PFSK-1 (cell line): Measurements from ENCODE around the gene RBM15.

Source experiments
- POLR2AphosphoS5 ChIP-seq: IDR thresholded peaks from 2 replicates; pipeline ENCODE4 v1.6.1; 2012; ENCODE audit warnings: low read depth, mild to moderate bottlenecking, control low read depth, low read length, moderate library complexity
- TF ChIP-seq, protein P1 (sequence below), 2 experiments: IDR thresholded peaks; 2 replicates each; pipeline versions ENCODE4 v1.6.1 to v1.8.0; 2011 to 2012; ENCODE audit warnings: low read depth in 2 of 2, low read length in 2 of 2, control low read depth in 1 of 2, inconsistent platforms in 1 of 2, mild to moderate bottlenecking in 1 of 2, moderate library complexity in 1 of 2; ENCODE audit not compliant: insufficient read depth in 1 of 2

DNA sequence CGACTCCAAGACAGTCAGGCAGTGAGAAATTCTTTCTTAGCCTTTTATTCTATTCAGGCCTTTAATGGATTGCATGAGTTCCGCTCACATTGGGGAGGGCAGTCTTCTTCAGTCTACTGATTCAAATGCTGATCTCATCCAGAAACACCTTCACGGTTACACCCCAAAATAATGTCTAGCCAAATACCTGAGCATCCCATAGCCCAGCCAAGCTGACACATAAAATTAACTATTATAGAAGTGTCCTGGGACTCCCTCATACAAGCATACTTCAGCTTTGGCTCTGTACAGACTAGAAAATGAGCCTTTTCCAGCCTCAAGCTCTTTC is 55.3 kb downstream of the RBM15 start:
- no peak for TF ChIP-seq POLR2AphosphoS5
- TF ChIP-seq, protein P1, sequence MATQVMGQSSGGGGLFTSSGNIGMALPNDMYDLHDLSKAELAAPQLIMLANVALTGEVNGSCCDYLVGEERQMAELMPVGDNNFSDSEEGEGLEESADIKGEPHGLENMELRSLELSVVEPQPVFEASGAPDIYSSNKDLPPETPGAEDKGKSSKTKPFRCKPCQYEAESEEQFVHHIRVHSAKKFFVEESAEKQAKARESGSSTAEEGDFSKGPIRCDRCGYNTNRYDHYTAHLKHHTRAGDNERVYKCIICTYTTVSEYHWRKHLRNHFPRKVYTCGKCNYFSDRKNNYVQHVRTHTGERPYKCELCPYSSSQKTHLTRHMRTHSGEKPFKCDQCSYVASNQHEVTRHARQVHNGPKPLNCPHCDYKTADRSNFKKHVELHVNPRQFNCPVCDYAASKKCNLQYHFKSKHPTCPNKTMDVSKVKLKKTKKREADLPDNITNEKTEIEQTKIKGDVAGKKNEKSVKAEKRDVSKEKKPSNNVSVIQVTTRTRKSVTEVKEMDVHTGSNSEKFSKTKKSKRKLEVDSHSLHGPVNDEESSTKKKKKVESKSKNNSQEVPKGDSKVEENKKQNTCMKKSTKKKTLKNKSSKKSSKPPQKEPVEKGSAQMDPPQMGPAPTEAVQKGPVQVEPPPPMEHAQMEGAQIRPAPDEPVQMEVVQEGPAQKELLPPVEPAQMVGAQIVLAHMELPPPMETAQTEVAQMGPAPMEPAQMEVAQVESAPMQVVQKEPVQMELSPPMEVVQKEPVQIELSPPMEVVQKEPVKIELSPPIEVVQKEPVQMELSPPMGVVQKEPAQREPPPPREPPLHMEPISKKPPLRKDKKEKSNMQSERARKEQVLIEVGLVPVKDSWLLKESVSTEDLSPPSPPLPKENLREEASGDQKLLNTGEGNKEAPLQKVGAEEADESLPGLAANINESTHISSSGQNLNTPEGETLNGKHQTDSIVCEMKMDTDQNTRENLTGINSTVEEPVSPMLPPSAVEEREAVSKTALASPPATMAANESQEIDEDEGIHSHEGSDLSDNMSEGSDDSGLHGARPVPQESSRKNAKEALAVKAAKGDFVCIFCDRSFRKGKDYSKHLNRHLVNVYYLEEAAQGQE (IDR thresholded peaks at IDR 0.05; ENCODE audit: insufficient read depth in 1 of 2, low read depth in 2 of 2, low read length in 2 of 2): no peak
